Sigmoid colon (tissue), 4 donors: ENCODE results near the gene TCP11X2.

Experiments
- POLR2A ChIP-seq, 2 donors: fragments of 450-650 bp; IDR thresholded peaks; one replicate each; pipeline ENCODE4 v1.6.1; 2016; ENCODE audit warnings: antibody characterized with exemption in 2 of 2, mild to moderate bottlenecking in 2 of 2, moderate library complexity in 2 of 2
- POLR2AphosphoS5 ChIP-seq, 4 donors: sonication (generic); formaldehyde crosslinking; IDR thresholded peaks; one replicate each; pipeline ENCODE4 v1.6.1; 2017; ENCODE audit warnings: antibody characterized with exemption in 4 of 4
- TF ChIP-seq, protein P1 (sequence below), 4 experiments: fragments of 450-650 bp in 3 of 4; fragments of 200-600 bp in 1 of 4; IDR thresholded peaks; one replicate each; pipeline ENCODE4 v1.5.1; 2016 to 2019; ENCODE audit warnings: antibody characterized with exemption in 4 of 4, mild to moderate bottlenecking in 3 of 4, moderate library complexity in 2 of 4

GRCh38 chrX:102517326-102517725 is 45.7 kb upstream of the TCP11X2 start:
- TF ChIP-seq, protein P1, sequence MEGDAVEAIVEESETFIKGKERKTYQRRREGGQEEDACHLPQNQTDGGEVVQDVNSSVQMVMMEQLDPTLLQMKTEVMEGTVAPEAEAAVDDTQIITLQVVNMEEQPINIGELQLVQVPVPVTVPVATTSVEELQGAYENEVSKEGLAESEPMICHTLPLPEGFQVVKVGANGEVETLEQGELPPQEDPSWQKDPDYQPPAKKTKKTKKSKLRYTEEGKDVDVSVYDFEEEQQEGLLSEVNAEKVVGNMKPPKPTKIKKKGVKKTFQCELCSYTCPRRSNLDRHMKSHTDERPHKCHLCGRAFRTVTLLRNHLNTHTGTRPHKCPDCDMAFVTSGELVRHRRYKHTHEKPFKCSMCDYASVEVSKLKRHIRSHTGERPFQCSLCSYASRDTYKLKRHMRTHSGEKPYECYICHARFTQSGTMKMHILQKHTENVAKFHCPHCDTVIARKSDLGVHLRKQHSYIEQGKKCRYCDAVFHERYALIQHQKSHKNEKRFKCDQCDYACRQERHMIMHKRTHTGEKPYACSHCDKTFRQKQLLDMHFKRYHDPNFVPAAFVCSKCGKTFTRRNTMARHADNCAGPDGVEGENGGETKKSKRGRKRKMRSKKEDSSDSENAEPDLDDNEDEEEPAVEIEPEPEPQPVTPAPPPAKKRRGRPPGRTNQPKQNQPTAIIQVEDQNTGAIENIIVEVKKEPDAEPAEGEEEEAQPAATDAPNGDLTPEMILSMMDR (IDR thresholded peaks at IDR 0.05), result no peak
- TF ChIP-seq POLR2AphosphoS5 (IDR thresholded peaks at IDR 0.05) (no peak), POLR2A (IDR thresholded peaks at IDR 0.05) (no peak)
